H1 (cell line): ENCODE results near the gene TMEM39A. TPM values are rescaled to one million over a fixed set of nuclear protein-coding genes. Genes with fewer than 3 reads are reported as not detected.

Source experiments
- CTBP2 ChIP-seq: IDR thresholded peaks from 2 replicates; pipeline ENCODE4 v1.7.0; 2011; ENCODE audit warnings: borderline replicate concordance, mild to moderate bottlenecking, moderate library complexity, mixed read lengths, low read length; ENCODE audit not compliant: insufficient read depth, insufficient read length
- MAFK ChIP-seq: IDR thresholded peaks from 2 replicates; pipeline ENCODE4 v1.6.1; 2012; ENCODE audit warnings: low read depth, mild to moderate bottlenecking, improper control_type of control experiment, low read length
- NRF1 ChIP-seq: IDR thresholded peaks from 2 replicates; pipeline ENCODE4 v1.6.1; 2011; ENCODE audit warnings: mild to moderate bottlenecking, low read depth, low read length, improper control_type of control experiment
- SIRT6 ChIP-seq: IDR thresholded peaks from one replicate; pipeline ENCODE4 v1.7.1; 2012; ENCODE audit warnings: low read length, inconsistent platforms
- SRF ChIP-seq: IDR thresholded peaks from 2 replicates; pipeline ENCODE4 v1.6.1; 2011; ENCODE audit warnings: mild to moderate bottlenecking, low read depth, low read length, moderate library complexity
- TCF12 ChIP-seq: IDR thresholded peaks from 2 replicates; pipeline ENCODE4 v1.6.1; 2011; ENCODE audit warnings: low read depth, mild to moderate bottlenecking, low read length
- TEAD4 ChIP-seq: IDR thresholded peaks from 2 replicates; pipeline ENCODE4 v1.6.1; 2012; ENCODE audit warnings: low read depth, low read length, inconsistent platforms, mixed read lengths
- polyA plus RNA-seq, 7 experiments: library from polyadenylated mRNA; depleted of rRNA in 3 of 7; stranded (reverse) in 5 of 7; unstranded in 2 of 7; fragments of >200 nt in 5 of 7; fragments of 200-250 nt in 2 of 7; gene quantifications; 1 replicate in 5 of 7; 2 replicates in 1 of 7; 4 replicates in 1 of 7; pipeline versions ENCODE4 v1.2.1 to v1.2.3, GENCODE V29; 2011 to 2013; ENCODE audit warnings: missing spikeins in 2 of 7, mixed read lengths in 2 of 7
- total RNA-seq: library from RNA; stranded (reverse); fragmentation: NEBNext Ultra II Directional; extraction: Animal tissue kit (Norgen Biotek cat#: 25700); gene quantifications from 2 replicates; pipeline ENCODE4 v1.2.1, GENCODE V29; 2021
- TF ChIP-seq, protein P1 (sequence below): IDR thresholded peaks from 2 replicates; pipeline ENCODE4 v1.6.1; 2011; ENCODE audit warnings: low read depth, mild to moderate bottlenecking, low read length; ENCODE audit not compliant: insufficient read depth

The TMEM39A gene
- total and polyA plus RNA-seq, 2 of the 8 experiments (the other 6 are each of a cell fraction or from before 2014, with no cell fraction given), result 26.8 to 36.1 TPM

DNA sequence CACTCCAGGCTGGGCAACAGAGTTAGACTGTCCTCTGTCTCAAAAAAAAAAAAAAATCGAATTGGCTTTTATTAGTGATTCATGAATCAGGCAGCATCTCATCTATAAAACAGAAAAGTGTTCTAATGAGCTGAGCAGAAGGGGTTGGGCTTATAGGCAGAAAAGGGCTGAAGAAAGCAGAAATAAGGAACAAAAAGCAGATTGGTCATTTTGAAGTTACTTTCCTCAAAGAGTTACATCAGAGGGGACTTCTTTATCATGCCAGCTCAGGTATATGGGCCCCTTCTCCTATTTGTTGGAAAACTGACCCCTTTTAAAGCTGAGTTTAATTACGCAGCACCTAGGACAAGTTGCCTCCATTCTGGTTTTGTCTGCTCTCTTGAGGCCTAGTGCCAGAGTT lies 4.6 kb upstream of the TMEM39A start (continued):
- no peak for TF ChIP-seq SRF
- TF ChIP-seq MAFK, result no peak
- no peak for TF ChIP-seq CTBP2
- TF ChIP-seq TEAD4, result no peak
- no peak for TF ChIP-seq SIRT6
- no peak for TF ChIP-seq TCF12
- TF ChIP-seq NRF1, result no peak
- TF ChIP-seq, protein P1, sequence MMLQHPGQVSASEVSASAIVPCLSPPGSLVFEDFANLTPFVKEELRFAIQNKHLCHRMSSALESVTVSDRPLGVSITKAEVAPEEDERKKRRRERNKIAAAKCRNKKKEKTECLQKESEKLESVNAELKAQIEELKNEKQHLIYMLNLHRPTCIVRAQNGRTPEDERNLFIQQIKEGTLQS, result no peak
- TF ChIP-seq, all 59 proteins: peak for 0
